Natural killer cell (primary cell): ENCODE results near the gene TRPM1. TPM values are rescaled to one million over a fixed set of nuclear protein-coding genes. Genes with fewer than 3 reads are reported as not detected.

ENCODE experiments used
- ATAC-seq, 3 donors: fragments of 150-1000 bp in 2 of 3; fragments of 200-7000 bp in 1 of 3; cut with Tn5 transposase; 1 replicate in 1 of 3; 2 replicates in 2 of 3; pipeline ENCODE4 v1.10.0; 2021; ENCODE audit warnings: mild to moderate bottlenecking in 2 of 3, moderate library complexity in 2 of 3
- DNase-seq, 2 donors: peaks; one replicate each; pipeline versions ENCODE4 v3.0.0 to v3.0.0-alpha.2; 2013 to 2021; ENCODE audit warnings: mixed read lengths in 1 of 2
- H3K27ac ChIP-seq: one replicate; pipeline ENCODE4 v1.5.1; 2013; ENCODE audit warnings: mild to moderate bottlenecking, low read length
- H3K27me3 ChIP-seq: one replicate; pipeline ENCODE4 v1.6.1; 2013; ENCODE audit warnings: low read length; ENCODE audit not compliant: control insufficient read depth, insufficient read depth
- H3K36me3 ChIP-seq: one replicate; pipeline ENCODE4 v1.6.1; 2013; ENCODE audit warnings: low read length; ENCODE audit not compliant: control insufficient read depth, insufficient read depth
- H3K4me1 ChIP-seq: one replicate; pipeline ENCODE4 v1.6.1; 2013; ENCODE audit warnings: low read length; ENCODE audit not compliant: control insufficient read depth, insufficient read depth
- H3K4me3 ChIP-seq: one replicate; pipeline ENCODE4 v1.5.1; 2013; ENCODE audit warnings: low read length
- H3K9me3 ChIP-seq: one replicate; pipeline ENCODE4 v1.6.1; 2013; ENCODE audit warnings: low read length; ENCODE audit not compliant: control insufficient read depth, insufficient read depth
- H3K27ac Mint-ChIP-seq, 2 donors: one replicate each; pipeline ENCODE4 v1.8.0; 2022; ENCODE audit warnings: mild to moderate bottlenecking in 2 of 2, mixed read lengths in 2 of 2, moderate library complexity in 1 of 2
- H3K27me3 Mint-ChIP-seq, 2 donors: one replicate each; pipeline ENCODE4 v1.8.0; 2022; ENCODE audit warnings: low read depth in 2 of 2, mixed read lengths in 2 of 2
- H3K36me3 Mint-ChIP-seq: one replicate; pipeline ENCODE4 v1.8.0; 2022; ENCODE audit warnings: mixed read lengths
- H3K4me1 Mint-ChIP-seq, 2 donors: one replicate each; pipeline ENCODE4 v1.8.0; 2022; ENCODE audit warnings: mixed read lengths in 2 of 2
- H3K4me3 Mint-ChIP-seq: one replicate; pipeline ENCODE4 v1.8.0; 2022; ENCODE audit warnings: mild to moderate bottlenecking, moderate library complexity, mixed read lengths
- H3K9me3 Mint-ChIP-seq, 2 donors: one replicate each; pipeline ENCODE4 v1.8.0; 2022; ENCODE audit warnings: mixed read lengths in 2 of 2
- CTCF ChIP-seq: fragments of 200-600 bp; IDR thresholded peaks from one replicate; pipeline ENCODE4 v1.8.0; 2022; ENCODE audit warnings: antibody characterized with exemption
- WGBS: methylation state at CpG from one replicate; pipeline ENCODE4 v1.1.7; 2013; ENCODE audit warnings: missing lambda C conversion rate; ENCODE audit not compliant: insufficient coverage; 5-methylcytosine and 5-hydroxymethylcytosine counted together
- intact Hi-C: fragments of 100-400 bp; cut with micrococcal nuclease; formaldehyde crosslinking; loops from one replicate; pipeline ENCODE4 v1.14.2; 2022
- total RNA-seq, 4 donors: library from RNA; stranded (reverse); fragments of 120-200 nt in 1 of 4; gene quantifications; one replicate each; pipeline versions ENCODE4 v1.2.3 to v1.2.4, GENCODE V29; 2013 to 2022

The TRPM1 gene
- total RNA-seq, 3 donors from 2014 or later (not counting 1 experiment from before 2014, with no cell fraction given): not detected

GRCh38 chr15:31017311-31017710 lies 84.2 kb downstream of the TRPM1 start:
- H3K4me1 Mint-ChIP-seq: peaks cover 16% of the 10 kb centered on the region in 2 donors

GRCh38 chr15:31016446-31016915 lies 85.0 kb downstream of the TRPM1 start:
- peaks cover 12% of the 10 kb centered on the region for H3K4me1 ChIP-seq
- DNase-seq (no peak), ATAC-seq (no peak)
- H3K9me3 Mint-ChIP-seq: peaks cover 0 to 6% of the 10 kb centered on the region in 2 donors
- no peaks in the 10 kb centered on the region for H3K27me3 ChIP-seq
- no peaks in the 10 kb centered on the region for H3K36me3 ChIP-seq
- peaks cover 16% of the 10 kb centered on the region in 2 donors for H3K4me1 Mint-ChIP-seq
- peaks cover 3% of the 10 kb centered on the region for H3K9me3 ChIP-seq
- H3K4me3 Mint-ChIP-seq: no peak overlapping the region
- intact Hi-C loops: no loop called here
- H3K27me3 Mint-ChIP-seq: no peaks in the 10 kb centered on the region
- H3K27ac Mint-ChIP-seq: no peak overlapping the region
- H3K36me3 Mint-ChIP-seq: peaks cover 9% of the 10 kb centered on the region
- H3K27ac ChIP-seq: no peak overlapping the region
- no peak for TF ChIP-seq CTCF
- 85% methylated on average over 3 of the region's 3 CpGs for WGBS
- H3K4me3 ChIP-seq: no peak overlapping the region

More at GRCh38 chr15:31017311-31017710, 84.2 kb downstream of the TRPM1 start:
- no peak for DNase-seq
- Histone ChIP-seq H3K9me3 (peaks cover 1% of the 10 kb centered on the region), H3K27me3 (no peaks in the 10 kb centered on the region), H3K4me3 (no peak overlapping the region), H3K36me3 (no peaks in the 10 kb centered on the region), H3K27ac (no peak overlapping the region), H3K4me1 (peaks cover 12% of the 10 kb centered on the region)
- Mint-ChIP-seq H3K27me3 (no peaks in the 10 kb centered on the region), H3K27ac (no peak overlapping the region), H3K36me3 (peaks cover 6% of the 10 kb centered on the region), H3K9me3 (peaks cover 0 to 4% of the 10 kb centered on the region in 2 donors), H3K4me3 (no peak overlapping the region)
- intact Hi-C loops: no loop called here
- TF ChIP-seq CTCF: no peak
- ATAC-seq: no peak
- WGBS: 87% methylated on average over 1 of the region's 1 CpG

- intact Hi-C loops: no loop called here
- peaks cover 12% of the 10 kb centered on the region for H3K4me1 ChIP-seq
- no peaks in the 10 kb centered on the region for H3K36me3 ChIP-seq
- peaks cover 3% of the 10 kb centered on the region for H3K9me3 ChIP-seq
- H3K27me3 ChIP-seq: no peaks in the 10 kb centered on the region
- H3K27ac ChIP-seq: peak overlapping the region; percentile 43
- no peak for TF ChIP-seq CTCF
- DNase-seq: no peak
- H3K27me3 Mint-ChIP-seq: no peaks in the 10 kb centered on the region
- peaks cover 0 to 6% of the 10 kb centered on the region in 2 donors for H3K9me3 Mint-ChIP-seq
- no peak overlapping the region for H3K4me3 ChIP-seq
- no peak overlapping the region for H3K4me3 Mint-ChIP-seq
- WGBS: 0% methylated on average over 1 of the region's 2 CpGs
- no peak for ATAC-seq
- H3K4me1 Mint-ChIP-seq: peaks cover 17 to 18% of the 10 kb centered on the region in 2 donors
- H3K36me3 Mint-ChIP-seq: peaks cover 9% of the 10 kb centered on the region
- peak overlapping the region; percentile 55 to 56 for H3K27ac Mint-ChIP-seq
These were observed 87.0 kb downstream of the TRPM1 start for GRCh38 chr15:31014608-31014925.
